NCI-H1048 (cell line): Measurements from ENCODE around the gene VMP1.
"Not testable (repeated sequence)": the region's sequence is repeated elsewhere in the genome, so short reads cannot be mapped to it uniquely, and the experiment has no call there.

Experiments used
- DNase-seq: peaks from one replicate; lab custom pipeline; 2025; lab: John Stamatoyannopoulos, UW

Gene VMP1

GRCh38 chr17:59780548-59780947, 73.1 kb downstream of the VMP1 start:
- DNase-seq: not testable (repeated sequence)

- no peak for DNase-seq
These were observed 76.0 kb downstream of the VMP1 start for GRCh38 chr17:59783221-59784047.

GRCh38 chr17:59785091-59785799, 77.8 kb downstream of the VMP1 start:
- DNase-seq: no peak

- DNase-seq: no peak
These were observed 78.7 kb downstream of the VMP1 start for GRCh38 chr17:59786213-59786535.

GRCh38 chr17:59786536-59787319, 79.3 kb downstream of the VMP1 start:
- DNase-seq: peak; percentile 75

- not testable (repeated sequence) for DNase-seq
These were observed 82.4 kb downstream of the VMP1 start for GRCh38 chr17:59789849-59790248.

- DNase-seq: not testable (repeated sequence)
These were observed 83.0 kb downstream of the VMP1 start for GRCh38 chr17:59790418-59790817.

GRCh38 chr17:59790910-59791309, 83.5 kb downstream of the VMP1 start:
- no peak for DNase-seq

GRCh38 chr17:59791603-59792457, 84.4 kb downstream of the VMP1 start:
- DNase-seq: no peak

GRCh38 chr17:59792458-59792823, 85.0 kb downstream of the VMP1 start:
- DNase-seq: not testable (repeated sequence)

- no peak for DNase-seq
These were observed 85.8 kb downstream of the VMP1 start for GRCh38 chr17:59793205-59793604.

GRCh38 chr17:59796138-59796537, 88.7 kb downstream of the VMP1 start:
- DNase-seq: no peak

- DNase-seq: no peak
These were observed 89.3 kb downstream of the VMP1 start for GRCh38 chr17:59796785-59797205.

GRCh38 chr17:59798111-59798510, 90.7 kb downstream of the VMP1 start:
- no peak for DNase-seq

- no peak for DNase-seq
These were observed 93.1 kb downstream of the VMP1 start for GRCh38 chr17:59800530-59800942.

- DNase-seq: no peak
These were observed 94.7 kb downstream of the VMP1 start for GRCh38 chr17:59802160-59802559.

- no peak for DNase-seq
These were observed 97.5 kb downstream of the VMP1 start for GRCh38 chr17:59804901-59805465.

- not testable (repeated sequence) for DNase-seq
These were observed 98.9 kb downstream of the VMP1 start for GRCh38 chr17:59806322-59806721.

- no peak for DNase-seq
These were observed 100.5 kb downstream of the VMP1 start for GRCh38 chr17:59807892-59808509.

- DNase-seq: no peak
These were observed 103.4 kb downstream of the VMP1 start for GRCh38 chr17:59810894-59811153.

- DNase-seq: no peak
These were observed 103.8 kb downstream of the VMP1 start for GRCh38 chr17:59811209-59811608.
